ENCODE results near the gene DCAF6. TPM values are rescaled to one million over a fixed set of nuclear protein-coding genes. Genes with fewer than 3 reads are reported as not detected.
A peak's percentile ranks its signal among the peaks of the same experiment; 100 is the strongest.
"Not testable (repeated sequence)": the region's sequence is repeated elsewhere in the genome, so short reads cannot be mapped to it uniquely, and the experiment has no call there.

Gene DCAF6
- 10 to 100 TPM; 21.8 to 31.8 (median 27.8) TPM for total RNA-seq
- total RNA-seq (2013), result 52.1 TPM

GRCh38 chr1:167936068-167936929 is at the start of gene DCAF6:
TSS of gene DCAF6 (plus strand) at chr1:167936683. CDS start at chr1:167936912, 229 bp downstream.
- Mint-ChIP-seq H3K4me1 (peaks cover 34 to 41% of the 10 kb centered on the region in 2 donors), H3K9me3 (no peaks in the 10 kb centered on the region), H3K4me3 (peak within 1 kb of the TSS; percentile 93), H3K27me3 (ENCODE audit: low read depth in 2 of 2) (no peaks in the 10 kb centered on the region), H3K36me3 (no peaks in the 10 kb centered on the region), H3K27ac (peak within 1 kb of the TSS; percentile 93 to 98)
- intact Hi-C loops (cut with micrococcal nuclease), result loop anchor here (2.0 to 5.0 kb wide), 4 partner anchors 243 to 1959 kb away; partner anchors contain the start of genes BLZF1, NME7, TADA1 and TIPRL
- DNase-seq (peak; percentile 95 to 99), ATAC-seq (peak; percentile 81 to 93 (median 84))
- Histone ChIP-seq H3K36me3 (ENCODE audit: control insufficient read depth, insufficient read depth, low read length) (no peaks in the 10 kb centered on the region), H3K4me3 (ENCODE audit: low read length) (peak within 1 kb of the TSS; percentile 90), H3K4me1 (ENCODE audit: control insufficient read depth, insufficient read depth, low read length) (peaks cover 8% of the 10 kb centered on the region), H3K27me3 (ENCODE audit: control insufficient read depth, insufficient read depth, low read length) (no peaks in the 10 kb centered on the region), H3K9me3 (ENCODE audit: control insufficient read depth, insufficient read depth, low read length) (no peaks in the 10 kb centered on the region), H3K27ac (ENCODE audit: low read length) (peak within 1 kb of the TSS; percentile 95)
- WGBS (ENCODE audit: insufficient coverage), result under 1% methylated on average over 48 of the region's 58 CpGs
- no peak for TF ChIP-seq CTCF (IDR thresholded peaks at IDR 0.05)

- ATAC-seq; H3K4me1 ChIP-seq (ENCODE audit: control insufficient read depth, insufficient read depth, low read length); H3K4me1 Mint-ChIP-seq; DNase-seq; intact Hi-C loops (cut with micrococcal nuclease); H3K27ac ChIP-seq (ENCODE audit: low read length); H3K36me3 ChIP-seq (ENCODE audit: control insufficient read depth, insufficient read depth, low read length); H3K36me3 Mint-ChIP-seq; H3K27ac Mint-ChIP-seq; H3K4me3 Mint-ChIP-seq; H3K27me3 ChIP-seq (ENCODE audit: control insufficient read depth, insufficient read depth, low read length); H3K4me3 ChIP-seq (ENCODE audit: low read length); H3K9me3 Mint-ChIP-seq; H3K9me3 ChIP-seq (ENCODE audit: control insufficient read depth, insufficient read depth, low read length); H3K27me3 Mint-ChIP-seq (ENCODE audit: low read depth in 2 of 2): not testable (repeated sequence)
- 83% methylated on average over 1 of the region's 2 CpGs for WGBS (ENCODE audit: insufficient coverage)
Measured at GRCh38 chr1:167887187-167887586, 49.3 kb upstream of the DCAF6 start.

- no peak overlapping the region for H3K4me3 ChIP-seq (ENCODE audit: low read length)
- H3K27ac ChIP-seq (ENCODE audit: low read length), result no peak overlapping the region
- Mint-ChIP-seq H3K27me3 (ENCODE audit: low read depth in 2 of 2) (peaks cover 5 to 7% of the 10 kb centered on the region in 2 donors), H3K27ac (no peak overlapping the region), H3K36me3 (no peaks in the 10 kb centered on the region), H3K9me3 (no peaks in the 10 kb centered on the region), H3K4me3 (no peak overlapping the region), H3K4me1 (no peaks in the 10 kb centered on the region)
- H3K4me1 ChIP-seq (ENCODE audit: control insufficient read depth, insufficient read depth, low read length), result no peaks in the 10 kb centered on the region
- no peaks in the 10 kb centered on the region for H3K9me3 ChIP-seq (ENCODE audit: control insufficient read depth, insufficient read depth, low read length)
- intact Hi-C loops (cut with micrococcal nuclease), result no loop called here
- H3K36me3 ChIP-seq (ENCODE audit: control insufficient read depth, insufficient read depth, low read length), result no peaks in the 10 kb centered on the region
- no peak for TF ChIP-seq CTCF (IDR thresholded peaks at IDR 0.05)
- H3K27me3 ChIP-seq (ENCODE audit: control insufficient read depth, insufficient read depth, low read length), result no peaks in the 10 kb centered on the region
- DNase-seq (no peak), ATAC-seq (no peak)
Measured at GRCh38 chr1:167890400-167890799, 46.1 kb upstream of the DCAF6 start.

- no peak for TF ChIP-seq CTCF (IDR thresholded peaks at IDR 0.05)
- H3K27me3 ChIP-seq (ENCODE audit: control insufficient read depth, insufficient read depth, low read length), result no peaks in the 10 kb centered on the region
- H3K36me3 ChIP-seq (ENCODE audit: control insufficient read depth, insufficient read depth, low read length), result no peaks in the 10 kb centered on the region
- peaks cover 7 to 9% of the 10 kb centered on the region in 2 donors for H3K27me3 Mint-ChIP-seq (ENCODE audit: low read depth in 2 of 2)
- no peak overlapping the region for H3K27ac ChIP-seq (ENCODE audit: low read length)
- H3K4me3 ChIP-seq (ENCODE audit: low read length), result no peak overlapping the region
- DNase-seq, result no peak
- H3K9me3 ChIP-seq (ENCODE audit: control insufficient read depth, insufficient read depth, low read length), result no peaks in the 10 kb centered on the region
- no peaks in the 10 kb centered on the region for H3K4me1 ChIP-seq (ENCODE audit: control insufficient read depth, insufficient read depth, low read length)
- H3K27ac Mint-ChIP-seq, result no peak overlapping the region
- intact Hi-C loops (cut with micrococcal nuclease), result no loop called here
- H3K36me3 Mint-ChIP-seq, result no peaks in the 10 kb centered on the region
- no peaks in the 10 kb centered on the region for H3K9me3 Mint-ChIP-seq
- no peak for ATAC-seq
- no peaks in the 10 kb centered on the region for H3K4me1 Mint-ChIP-seq
- WGBS (ENCODE audit: insufficient coverage), result 91% methylated on average over 2 of the region's 2 CpGs
- no peak overlapping the region for H3K4me3 Mint-ChIP-seq
Measured at GRCh38 chr1:167893798-167894197, 42.7 kb upstream of the DCAF6 start.
